Caco-2 (cell line): Measurements from ENCODE around the gene ZNF215. TPM values are rescaled to one million over a fixed set of nuclear protein-coding genes. Genes with fewer than 3 reads are reported as not detected.

ENCODE experiments used
- BruUV-seq: library from RNA; stranded (reverse); fragments of 400-500 nt; replicated peaks from 2 replicates; lab custom pipeline; 2021; lab: Mats Ljungman, UMichigan
- CTCF ChIA-PET: fragments of 300-600 bp; sonication (Branson Sonifier 250); formaldehyde crosslinking; loops from one replicate; lab custom pipeline; 2022; ENCODE audit warnings: antibody characterized with exemption; lab: Charles Lee
- POLR2A ChIA-PET: fragments of 300-600 bp; sonication (Branson Sonifier 250); formaldehyde crosslinking; loops from one replicate; lab custom pipeline; 2022; ENCODE audit warnings: antibody characterized with exemption; lab: Charles Lee
- DNase-seq, 2 experiments: peaks; one replicate each; pipeline versions ENCODE4 v3.0.0 to v3.0.0-alpha.2; 2020 to 2022
- H3K27me3 ChIP-seq: replicated peaks from 2 replicates; pipeline ENCODE4 v1.6.0; 2011; ENCODE audit warnings: low read length; ENCODE audit not compliant: control insufficient read depth, insufficient read depth
- H3K36me3 ChIP-seq: 2 replicates; pipeline ENCODE4 v1.5.1; 2011; ENCODE audit warnings: low read length; ENCODE audit not compliant: control insufficient read depth, insufficient read depth
- H3K4me1 ChIP-seq: fragments of 250-450 bp; sonication (Bioruptor Pico); 2 replicates; pipeline ENCODE4 v1.5.1; 2020; ENCODE audit warnings: mild to moderate bottlenecking
- H3K4me3 ChIP-seq: 2 replicates; pipeline ENCODE4 v1.5.1; 2011; ENCODE audit warnings: low read depth, mild to moderate bottlenecking, control low read depth, low read length
- H3K9me3 ChIP-seq: fragments of 250-450 bp; sonication (Bioruptor Pico); 2 replicates; pipeline ENCODE4 v1.5.1; 2020; ENCODE audit warnings: mild to moderate bottlenecking, moderate library complexity
- H3K27ac Mint-ChIP-seq: one replicate; pipeline ENCODE4 v1.8.0; 2022; ENCODE audit warnings: mixed read lengths; ENCODE audit not compliant: unreplicated experiment
- H3K27me3 Mint-ChIP-seq: one replicate; pipeline ENCODE4 v1.8.0; 2022; ENCODE audit warnings: mixed read lengths; ENCODE audit not compliant: insufficient read depth, unreplicated experiment
- H3K36me3 Mint-ChIP-seq: one replicate; pipeline ENCODE4 v1.8.0; 2022; ENCODE audit warnings: mild to moderate bottlenecking, mixed read lengths; ENCODE audit not compliant: insufficient read depth, unreplicated experiment
- H3K4me1 Mint-ChIP-seq: one replicate; pipeline ENCODE4 v1.8.0; 2022; ENCODE audit warnings: low read depth, mixed read lengths; ENCODE audit not compliant: unreplicated experiment
- H3K4me3 Mint-ChIP-seq: one replicate; pipeline ENCODE4 v1.8.0; 2022; ENCODE audit warnings: mild to moderate bottlenecking, moderate library complexity, mixed read lengths; ENCODE audit not compliant: unreplicated experiment
- H3K9me3 Mint-ChIP-seq: one replicate; pipeline ENCODE4 v1.8.0; 2022; ENCODE audit warnings: mixed read lengths; ENCODE audit not compliant: unreplicated experiment
- intact Hi-C: fragments of 100-400 bp; cut with micrococcal nuclease; formaldehyde crosslinking; loops from one replicate; pipeline ENCODE4 v1.10.0; 2022; ENCODE audit not compliant: unreplicated experiment
- total RNA-seq: library from RNA; stranded (reverse); gene quantifications from 2 replicates; pipeline ENCODE4 v1.2.3, GENCODE V29; 2022
- TF ChIP-seq, protein P1 (sequence below), 2 experiments: fragments of 200-600 bp in 1 of 2; IDR thresholded peaks; 1 replicate in 1 of 2; 2 replicates in 1 of 2; pipeline versions ENCODE4 v1.5.1 to v1.8.0; 2011 to 2022; ENCODE audit warnings: antibody characterized with exemption in 1 of 2, control low read depth in 1 of 2, inconsistent platforms in 1 of 2, low read depth in 1 of 2, low read length in 1 of 2, mild to moderate bottlenecking in 1 of 2, moderate library complexity in 1 of 2; ENCODE audit not compliant: insufficient read depth in 1 of 2, severe bottlenecking in 1 of 2, unreplicated experiment in 1 of 2

ZNF215 gene
- total RNA-seq, 1 experiment from 2014 or later, result not detected

DNA sequence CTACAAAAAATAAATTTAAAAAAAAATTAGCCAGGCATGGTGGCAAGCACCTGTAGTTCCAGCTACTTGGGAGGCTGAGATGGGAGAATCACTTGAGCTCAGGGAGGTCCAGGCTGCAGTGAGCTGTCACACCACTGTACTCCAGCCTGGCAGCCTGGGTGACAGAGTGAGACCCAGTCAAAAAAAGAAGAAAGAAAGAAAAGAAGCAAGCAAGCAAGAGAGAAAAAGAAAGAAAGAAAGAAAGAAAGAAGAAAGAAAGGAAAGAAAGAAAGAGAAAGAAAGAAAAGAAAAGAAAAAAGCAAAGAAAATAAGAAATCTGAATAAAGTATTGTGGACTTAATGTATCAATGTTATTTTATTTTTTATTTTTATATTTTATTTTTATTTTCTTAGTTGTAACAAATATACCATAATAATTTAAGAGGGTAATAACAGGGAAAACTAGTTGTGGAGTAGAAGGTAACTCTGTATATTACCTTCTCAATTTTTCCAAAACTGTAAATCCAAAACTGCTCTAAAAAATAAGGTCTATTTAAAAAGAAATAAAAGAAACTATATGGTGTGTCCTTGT, 1.1 kb upstream of the ZNF215 start:
- Mint-ChIP-seq H3K4me1 (no peaks in the 10 kb centered on the region), H3K27me3 (peaks cover 5% of the 10 kb centered on the region), H3K27ac (no peak overlapping the region), H3K9me3 (no peaks in the 10 kb centered on the region), H3K36me3 (no peaks in the 10 kb centered on the region), H3K4me3 (no peak overlapping the region)
- no peaks in the 10 kb centered on the region; the same call in 1 of the 2 replicates for H3K9me3 ChIP-seq
- no peaks in the 10 kb centered on the region for H3K27me3 ChIP-seq
- TF ChIP-seq, protein P1, sequence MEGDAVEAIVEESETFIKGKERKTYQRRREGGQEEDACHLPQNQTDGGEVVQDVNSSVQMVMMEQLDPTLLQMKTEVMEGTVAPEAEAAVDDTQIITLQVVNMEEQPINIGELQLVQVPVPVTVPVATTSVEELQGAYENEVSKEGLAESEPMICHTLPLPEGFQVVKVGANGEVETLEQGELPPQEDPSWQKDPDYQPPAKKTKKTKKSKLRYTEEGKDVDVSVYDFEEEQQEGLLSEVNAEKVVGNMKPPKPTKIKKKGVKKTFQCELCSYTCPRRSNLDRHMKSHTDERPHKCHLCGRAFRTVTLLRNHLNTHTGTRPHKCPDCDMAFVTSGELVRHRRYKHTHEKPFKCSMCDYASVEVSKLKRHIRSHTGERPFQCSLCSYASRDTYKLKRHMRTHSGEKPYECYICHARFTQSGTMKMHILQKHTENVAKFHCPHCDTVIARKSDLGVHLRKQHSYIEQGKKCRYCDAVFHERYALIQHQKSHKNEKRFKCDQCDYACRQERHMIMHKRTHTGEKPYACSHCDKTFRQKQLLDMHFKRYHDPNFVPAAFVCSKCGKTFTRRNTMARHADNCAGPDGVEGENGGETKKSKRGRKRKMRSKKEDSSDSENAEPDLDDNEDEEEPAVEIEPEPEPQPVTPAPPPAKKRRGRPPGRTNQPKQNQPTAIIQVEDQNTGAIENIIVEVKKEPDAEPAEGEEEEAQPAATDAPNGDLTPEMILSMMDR (IDR thresholded peaks at IDR 0.05; ENCODE audit: insufficient read depth in 1 of 2, low read depth in 1 of 2, low read length in 1 of 2, severe bottlenecking in 1 of 2, unreplicated experiment in 1 of 2), result no peak
- H3K4me3 ChIP-seq, result no peak overlapping the region
- intact Hi-C loops, result no loop called here
- CTCF ChIA-PET, result no interaction called here
- no peaks in the 10 kb centered on the region for H3K4me1 ChIP-seq
- no peaks in the 10 kb centered on the region for H3K36me3 ChIP-seq
- POLR2A ChIA-PET, result no interaction called here
- BruUV-seq, result no TSS peak
- DNase-seq, result no peak

DNA sequence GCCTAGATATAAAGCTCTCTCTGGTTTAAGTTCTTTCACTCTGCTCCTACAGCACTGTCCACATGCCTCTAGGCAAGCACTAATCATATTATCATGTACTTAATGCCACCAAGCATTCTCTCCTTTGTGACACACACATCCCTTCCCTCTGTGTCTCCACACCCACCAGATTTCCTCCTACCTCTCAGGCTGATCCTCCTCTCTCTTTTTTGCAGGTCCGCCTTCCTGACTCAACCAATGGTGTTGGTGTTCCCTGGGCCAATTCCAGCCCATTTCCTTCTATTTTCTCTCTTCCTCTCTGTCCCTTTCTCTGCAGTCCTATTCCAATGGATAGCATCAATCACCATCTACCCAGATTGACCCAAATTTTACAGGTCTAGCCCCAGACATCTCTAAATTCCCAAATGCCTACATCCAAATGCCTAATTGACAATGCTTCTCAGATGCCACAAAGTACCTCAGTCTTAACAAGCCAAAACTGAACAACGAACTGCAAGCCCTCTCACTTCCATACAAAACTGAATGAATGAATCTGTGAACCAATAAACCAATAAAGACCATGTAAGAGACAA, 504 bp upstream of the ZNF215 start:
- Mint-ChIP-seq H3K4me3 (no peak overlapping the region), H3K9me3 (no peaks in the 10 kb centered on the region), H3K36me3 (no peaks in the 10 kb centered on the region), H3K27ac (no peak overlapping the region), H3K27me3 (peaks cover 5% of the 10 kb centered on the region), H3K4me1 (no peaks in the 10 kb centered on the region)
- Histone ChIP-seq H3K9me3 (no peaks in the 10 kb centered on the region), H3K4me3 (no peak overlapping the region), H3K27me3 (no peaks in the 10 kb centered on the region), H3K36me3 (no peaks in the 10 kb centered on the region), H3K4me1 (no peaks in the 10 kb centered on the region)
- intact Hi-C loops, result no loop called here
- CTCF ChIA-PET, result no interaction called here
- BruUV-seq, result no TSS peak
- TF ChIP-seq, protein P1 (IDR thresholded peaks at IDR 0.05; ENCODE audit: insufficient read depth in 1 of 2, low read depth in 1 of 2, low read length in 1 of 2, severe bottlenecking in 1 of 2, unreplicated experiment in 1 of 2), result no peak
- DNase-seq, result no peak
- POLR2A ChIA-PET, result no interaction called here

DNA sequence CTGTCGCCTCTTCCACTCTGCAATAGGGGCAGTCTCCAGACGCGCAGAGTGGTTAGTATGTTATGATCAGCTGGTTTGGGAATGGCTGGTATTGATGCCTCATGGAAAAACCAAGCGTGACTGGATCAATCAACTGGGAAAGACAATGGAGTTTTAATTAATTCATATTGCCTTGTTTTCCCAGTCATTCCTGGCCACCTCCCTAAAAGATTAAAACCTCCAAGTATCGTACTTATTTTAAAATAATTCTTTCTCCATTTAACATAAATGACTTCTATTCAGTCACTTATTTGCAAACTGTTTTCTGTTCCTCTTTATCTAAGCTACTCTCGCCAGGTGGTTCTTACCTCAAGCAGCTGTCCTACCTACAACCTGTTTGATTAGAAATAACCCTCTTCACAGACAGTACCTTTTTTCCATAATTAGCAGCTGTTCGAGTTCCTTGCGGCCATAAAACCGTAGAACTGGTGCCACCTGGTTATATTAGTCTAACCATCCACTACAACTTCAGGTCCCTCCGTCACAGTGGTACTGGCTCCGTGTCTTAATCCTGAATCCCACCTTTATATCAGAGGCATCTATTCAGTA, 898 bp downstream of the ZNF215 start:
- Histone ChIP-seq H3K4me3 (no peak overlapping the region), H3K4me1 (no peaks in the 10 kb centered on the region), H3K36me3 (no peaks in the 10 kb centered on the region), H3K9me3 (no peaks in the 10 kb centered on the region), H3K27me3 (no peaks in the 10 kb centered on the region)
- CTCF ChIA-PET, result no interaction called here
- no peak overlapping the region for H3K27ac Mint-ChIP-seq
- intact Hi-C loops, result no loop called here
- H3K9me3 Mint-ChIP-seq, result no peaks in the 10 kb centered on the region
- H3K27me3 Mint-ChIP-seq, result no peaks in the 10 kb centered on the region
- TF ChIP-seq, protein P1 (IDR thresholded peaks at IDR 0.05; ENCODE audit: insufficient read depth in 1 of 2, low read depth in 1 of 2, low read length in 1 of 2, severe bottlenecking in 1 of 2, unreplicated experiment in 1 of 2), result no peak
- no peaks in the 10 kb centered on the region for H3K36me3 Mint-ChIP-seq
- no TSS peak for BruUV-seq
- H3K4me3 Mint-ChIP-seq, result no peak overlapping the region
- DNase-seq, result no peak
- no peaks in the 10 kb centered on the region for H3K4me1 Mint-ChIP-seq
- POLR2A ChIA-PET, result interaction anchor here (0.6 kb wide), 1 partner anchor 23 kb away, joined by 4 read pairs; no protein-coding TSS in a partner anchor
